ENCODE data around the gene UNC5C. TPM values are rescaled to one million over a fixed set of nuclear protein-coding genes. Genes with fewer than 3 reads are reported as not detected.
A peak's percentile ranks its signal among the peaks of the same experiment; 100 is the strongest.

The UNC5C gene
- total RNA-seq (not detected), polyA plus RNA-seq (not detected)

DNA sequence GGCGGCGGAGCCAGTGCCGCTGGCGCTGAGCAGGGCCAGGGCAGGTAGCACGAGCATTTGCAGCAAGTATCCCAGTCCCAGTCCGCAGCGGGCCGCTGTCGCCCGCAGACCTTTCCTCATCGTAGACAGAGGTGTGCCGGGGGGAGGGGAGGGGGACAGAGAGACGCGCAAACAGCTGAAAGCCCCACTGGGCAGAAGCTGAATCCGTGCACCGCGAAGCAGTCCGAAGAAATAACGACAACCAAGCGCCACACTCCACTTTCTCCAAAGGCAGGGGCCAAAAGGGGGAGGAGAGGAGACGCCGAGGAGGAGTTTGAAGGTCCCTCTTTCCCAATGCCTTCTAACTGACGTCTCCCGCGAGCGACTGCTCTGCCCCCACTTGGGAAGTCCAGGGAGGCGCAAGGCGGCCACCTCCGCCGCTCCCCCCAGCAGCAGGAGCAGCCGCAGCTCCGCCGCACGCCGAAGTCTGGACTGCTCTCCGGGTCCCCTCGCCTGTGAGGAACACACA is at the start of gene UNC5C:
TSS of gene UNC5C (minus strand) at position 236 of the 508 bp plus-strand sequence.
- Histone ChIP-seq H3K27ac (ENCODE audit: low read depth, low read length) (no peak within 1 kb of the TSS), H3K9me3 (ENCODE audit: control insufficient read depth in 1 of 2, low read length in 2 of 2) (no peaks in the 10 kb centered on the region), H3K27me3 (ENCODE audit: insufficient read depth, low read length) (no peaks in the 10 kb centered on the region), H3K4me1 (ENCODE audit: insufficient read depth, low read length) (no peaks in the 10 kb centered on the region), H3K36me3 (ENCODE audit: insufficient read depth, low read length) (no peaks in the 10 kb centered on the region), H3K4me3 (ENCODE audit: low read length in 2 of 2) (peak within 1 kb of the TSS in 1 of 2 donors; percentile 7)
- POLR2A ChIA-PET (ENCODE audit: partially characterized antibody): no interaction called here
- Mint-ChIP-seq H3K27ac (no peak within 1 kb of the TSS), H3K4me3 (peak within 1 kb of the TSS; percentile 59 to 85 (median 76)), H3K27me3 (peaks cover 30 to 31% of the 10 kb centered on the region in 2 donors), H3K36me3 (no peaks in the 10 kb centered on the region), H3K9me3 (peaks cover 0 to 3% (median 0%) of the 10 kb centered on the region in 8 donors), H3K4me1 (peaks cover 5 to 22% (median 7%) of the 10 kb centered on the region in 4 donors)
- CTCF ChIA-PET (ENCODE audit: partially characterized antibody): no interaction called here
- intact Hi-C loops (cut with micrococcal nuclease): no loop called here
- no peak for DNase-seq

DNA sequence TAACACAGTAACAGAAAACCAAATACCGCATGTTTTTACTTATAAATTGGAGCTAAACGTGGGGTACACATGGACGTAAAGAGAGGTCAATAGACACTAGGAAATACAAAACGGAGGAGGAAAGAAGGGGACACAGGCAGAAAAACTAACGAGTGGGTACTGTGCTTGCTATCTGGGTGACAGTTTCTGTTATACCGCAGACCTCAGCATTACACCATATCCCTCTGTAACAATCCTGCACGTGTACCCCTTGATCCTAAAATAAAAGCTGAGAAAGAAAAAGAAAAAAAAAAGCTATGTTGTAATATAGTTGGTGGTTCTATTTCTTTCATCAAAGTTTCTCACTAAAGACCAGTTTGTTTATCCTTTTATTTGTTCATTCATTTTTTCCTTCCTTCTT is 47.9 kb upstream of the UNC5C start:
- Histone ChIP-seq H3K4me3 (ENCODE audit: low read length in 2 of 2) (no peak overlapping the region), H3K9me3 (ENCODE audit: control insufficient read depth in 1 of 2, low read length in 2 of 2) (no peaks in the 10 kb centered on the region), H3K27me3 (ENCODE audit: insufficient read depth, low read length) (no peaks in the 10 kb centered on the region), H3K27ac (ENCODE audit: low read depth, low read length) (no peak overlapping the region), H3K36me3 (ENCODE audit: insufficient read depth, low read length) (no peaks in the 10 kb centered on the region), H3K4me1 (ENCODE audit: insufficient read depth, low read length) (no peaks in the 10 kb centered on the region)
- no peaks in the 10 kb centered on the region for H3K27me3 Mint-ChIP-seq
- DNase-seq: no peak
- POLR2A ChIA-PET (ENCODE audit: partially characterized antibody): no interaction called here
- H3K9me3 Mint-ChIP-seq: peaks cover 0 to 5% (median 0%) of the 10 kb centered on the region in 8 donors
- H3K4me1 Mint-ChIP-seq: no peaks in the 10 kb centered on the region
- H3K4me3 Mint-ChIP-seq: no peak overlapping the region
- intact Hi-C loops (cut with micrococcal nuclease): no loop called here
- no peak overlapping the region for H3K27ac Mint-ChIP-seq
- CTCF ChIA-PET (ENCODE audit: partially characterized antibody): no interaction called here
- H3K36me3 Mint-ChIP-seq: no peaks in the 10 kb centered on the region

- Mint-ChIP-seq H3K27me3 (no peaks in the 10 kb centered on the region), H3K4me1 (no peaks in the 10 kb centered on the region), H3K9me3 (peaks cover 0 to 5% (median 0%) of the 10 kb centered on the region in 8 donors), H3K36me3 (no peaks in the 10 kb centered on the region), H3K4me3 (no peak overlapping the region), H3K27ac (no peak overlapping the region)
- Histone ChIP-seq H3K4me3 (ENCODE audit: low read length in 2 of 2) (no peak overlapping the region), H3K9me3 (ENCODE audit: control insufficient read depth in 1 of 2, low read length in 2 of 2) (no peaks in the 10 kb centered on the region), H3K27me3 (ENCODE audit: insufficient read depth, low read length) (no peaks in the 10 kb centered on the region), H3K27ac (ENCODE audit: low read depth, low read length) (no peak overlapping the region), H3K36me3 (ENCODE audit: insufficient read depth, low read length) (no peaks in the 10 kb centered on the region), H3K4me1 (ENCODE audit: insufficient read depth, low read length) (no peaks in the 10 kb centered on the region)
- intact Hi-C loops (cut with micrococcal nuclease): no loop called here
- no peak for DNase-seq
- ChIA-PET CTCF (ENCODE audit: partially characterized antibody) (no interaction called here), POLR2A (ENCODE audit: partially characterized antibody) (no interaction called here)
Measured at GRCh38 chr4:95594629-95595028, 45.9 kb upstream of the UNC5C start.

- H3K4me3 ChIP-seq (ENCODE audit: low read length in 2 of 2): no peak overlapping the region
- intact Hi-C loops (cut with micrococcal nuclease): no loop called here
- POLR2A ChIA-PET (ENCODE audit: partially characterized antibody): no interaction called here
- H3K27ac ChIP-seq (ENCODE audit: low read depth, low read length): no peak overlapping the region
- Mint-ChIP-seq H3K27ac (no peak overlapping the region), H3K36me3 (no peaks in the 10 kb centered on the region), H3K9me3 (peaks cover 0 to 5% (median 0%) of the 10 kb centered on the region in 8 donors), H3K4me3 (no peak overlapping the region), H3K27me3 (no peaks in the 10 kb centered on the region), H3K4me1 (no peaks in the 10 kb centered on the region)
- no peaks in the 10 kb centered on the region for H3K36me3 ChIP-seq (ENCODE audit: insufficient read depth, low read length)
- CTCF ChIA-PET (ENCODE audit: partially characterized antibody): no interaction called here
- no peaks in the 10 kb centered on the region for H3K27me3 ChIP-seq (ENCODE audit: insufficient read depth, low read length)
- no peak for DNase-seq
- H3K9me3 ChIP-seq (ENCODE audit: control insufficient read depth in 1 of 2, low read length in 2 of 2): no peaks in the 10 kb centered on the region
- H3K4me1 ChIP-seq (ENCODE audit: insufficient read depth, low read length): no peaks in the 10 kb centered on the region
Measured at GRCh38 chr4:95594013-95594412, 45.2 kb upstream of the UNC5C start.

- H3K4me3 Mint-ChIP-seq: no peak overlapping the region
- no peaks in the 10 kb centered on the region for H3K27me3 Mint-ChIP-seq
- no peak overlapping the region for H3K27ac Mint-ChIP-seq
- Histone ChIP-seq H3K4me1 (ENCODE audit: insufficient read depth, low read length) (no peaks in the 10 kb centered on the region), H3K9me3 (ENCODE audit: control insufficient read depth in 1 of 2, low read length in 2 of 2) (no peaks in the 10 kb centered on the region), H3K4me3 (ENCODE audit: low read length in 2 of 2) (no peak overlapping the region), H3K36me3 (ENCODE audit: insufficient read depth, low read length) (no peaks in the 10 kb centered on the region), H3K27ac (ENCODE audit: low read depth, low read length) (no peak overlapping the region), H3K27me3 (ENCODE audit: insufficient read depth, low read length) (no peaks in the 10 kb centered on the region)
- ChIA-PET CTCF (ENCODE audit: partially characterized antibody) (no interaction called here), POLR2A (ENCODE audit: partially characterized antibody) (no interaction called here)
- DNase-seq: no peak
- peaks cover 0 to 5% (median 0%) of the 10 kb centered on the region in 8 donors for H3K9me3 Mint-ChIP-seq
- no peaks in the 10 kb centered on the region for H3K4me1 Mint-ChIP-seq
- intact Hi-C loops (cut with micrococcal nuclease): no loop called here
- H3K36me3 Mint-ChIP-seq: no peaks in the 10 kb centered on the region
Measured at GRCh38 chr4:95591278-95591677, 42.5 kb upstream of the UNC5C start.

DNA sequence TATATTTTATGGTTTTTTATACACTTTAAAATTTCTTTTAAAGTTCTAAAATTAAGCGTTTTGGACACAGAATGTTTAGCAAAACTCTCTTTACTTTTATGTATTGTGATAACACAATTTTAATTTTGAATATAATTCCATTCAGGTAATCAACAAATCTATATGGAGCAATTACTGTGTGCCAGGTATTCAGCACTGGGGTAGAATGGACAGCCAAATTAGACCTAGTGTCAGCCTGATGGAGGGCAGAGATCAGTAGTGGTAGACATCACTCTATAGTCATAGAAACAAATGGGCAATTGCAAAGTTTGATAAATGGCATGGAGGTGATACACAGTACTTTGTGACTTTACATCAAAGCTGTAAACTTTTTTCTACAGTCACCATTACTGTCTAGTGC is 41.8 kb upstream of the UNC5C start:
- H3K4me1 Mint-ChIP-seq: no peaks in the 10 kb centered on the region
- H3K27me3 Mint-ChIP-seq: no peaks in the 10 kb centered on the region
- ChIA-PET CTCF (ENCODE audit: partially characterized antibody) (interaction anchor here (0.6 kb wide), 1 partner anchor 1184 kb away, joined by 3 read pairs; no protein-coding TSS in a partner anchor), POLR2A (ENCODE audit: partially characterized antibody) (no interaction called here)
- Histone ChIP-seq H3K27me3 (ENCODE audit: insufficient read depth, low read length) (no peaks in the 10 kb centered on the region), H3K27ac (ENCODE audit: low read depth, low read length) (no peak overlapping the region), H3K9me3 (ENCODE audit: control insufficient read depth in 1 of 2, low read length in 2 of 2) (no peaks in the 10 kb centered on the region), H3K36me3 (ENCODE audit: insufficient read depth, low read length) (no peaks in the 10 kb centered on the region), H3K4me1 (ENCODE audit: insufficient read depth, low read length) (no peaks in the 10 kb centered on the region), H3K4me3 (ENCODE audit: low read length in 2 of 2) (no peak overlapping the region)
- DNase-seq: no peak
- H3K9me3 Mint-ChIP-seq: peaks cover 0 to 5% (median 0%) of the 10 kb centered on the region in 8 donors
- no peaks in the 10 kb centered on the region for H3K36me3 Mint-ChIP-seq
- H3K27ac Mint-ChIP-seq: no peak overlapping the region
- intact Hi-C loops (cut with micrococcal nuclease): no loop called here
- no peak overlapping the region for H3K4me3 Mint-ChIP-seq

DNA sequence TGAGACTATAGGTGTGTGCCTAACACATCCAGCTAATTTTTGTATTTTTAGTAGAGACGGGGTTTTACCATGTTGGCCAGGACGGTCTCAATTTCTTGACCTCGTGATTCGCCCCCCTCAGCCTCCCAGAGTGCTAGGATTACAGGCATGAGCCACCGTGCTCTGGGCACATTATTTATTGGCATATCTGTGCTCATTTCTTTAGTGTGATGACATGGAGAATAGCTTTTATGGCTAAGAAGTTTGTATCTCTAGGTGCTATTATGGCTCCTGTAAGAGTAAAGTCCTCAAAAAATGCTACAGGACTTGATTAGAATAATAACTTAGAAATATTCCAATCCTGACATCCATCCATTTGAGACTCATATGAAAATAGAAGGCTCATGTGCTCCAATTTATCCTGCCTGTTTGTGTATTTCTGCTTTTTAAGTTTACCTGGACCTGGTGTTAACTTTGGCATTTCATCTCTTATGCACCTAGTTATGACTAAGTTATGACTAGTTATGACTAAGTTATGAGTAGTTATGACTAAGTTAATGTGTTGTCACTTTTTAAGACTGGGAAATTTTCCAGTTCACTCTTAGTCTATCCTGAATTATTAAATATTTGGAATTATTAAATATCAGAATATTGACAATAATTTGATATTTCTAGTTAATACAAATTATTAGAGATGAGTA is 36.4 kb upstream of the UNC5C start:
- Histone ChIP-seq H3K4me1 (ENCODE audit: insufficient read depth, low read length) (no peaks in the 10 kb centered on the region), H3K9me3 (ENCODE audit: control insufficient read depth in 1 of 2, low read length in 2 of 2) (no peaks in the 10 kb centered on the region), H3K4me3 (ENCODE audit: low read length in 2 of 2) (no peak overlapping the region), H3K27ac (ENCODE audit: low read depth, low read length) (no peak overlapping the region), H3K36me3 (ENCODE audit: insufficient read depth, low read length) (no peaks in the 10 kb centered on the region), H3K27me3 (ENCODE audit: insufficient read depth, low read length) (no peaks in the 10 kb centered on the region)
- Mint-ChIP-seq H3K27me3 (no peaks in the 10 kb centered on the region), H3K4me3 (no peak overlapping the region), H3K27ac (no peak overlapping the region), H3K4me1 (no peaks in the 10 kb centered on the region), H3K9me3 (peaks cover 0 to 9% (median 2%) of the 10 kb centered on the region in 8 donors), H3K36me3 (no peaks in the 10 kb centered on the region)
- no peak for DNase-seq
- ChIA-PET CTCF (ENCODE audit: partially characterized antibody) (no interaction called here), POLR2A (ENCODE audit: partially characterized antibody) (no interaction called here)
- intact Hi-C loops (cut with micrococcal nuclease): no loop called here

Measured in CD4-positive, alpha-beta memory T cell (primary cell).